Epidermal melanocyte (primary cell): Measurements from ENCODE around the gene C11orf98.
"Not testable (repeated sequence)": the region's sequence is repeated elsewhere in the genome, so short reads cannot be mapped to it uniquely, and the experiment has no call there.

Experiments
- DNase-seq: peaks from one replicate; pipeline ENCODE4 v3.0.0; 2011; ENCODE audit warnings: low spot score; ENCODE audit not compliant: insufficient read length

C11orf98 gene

DNA sequence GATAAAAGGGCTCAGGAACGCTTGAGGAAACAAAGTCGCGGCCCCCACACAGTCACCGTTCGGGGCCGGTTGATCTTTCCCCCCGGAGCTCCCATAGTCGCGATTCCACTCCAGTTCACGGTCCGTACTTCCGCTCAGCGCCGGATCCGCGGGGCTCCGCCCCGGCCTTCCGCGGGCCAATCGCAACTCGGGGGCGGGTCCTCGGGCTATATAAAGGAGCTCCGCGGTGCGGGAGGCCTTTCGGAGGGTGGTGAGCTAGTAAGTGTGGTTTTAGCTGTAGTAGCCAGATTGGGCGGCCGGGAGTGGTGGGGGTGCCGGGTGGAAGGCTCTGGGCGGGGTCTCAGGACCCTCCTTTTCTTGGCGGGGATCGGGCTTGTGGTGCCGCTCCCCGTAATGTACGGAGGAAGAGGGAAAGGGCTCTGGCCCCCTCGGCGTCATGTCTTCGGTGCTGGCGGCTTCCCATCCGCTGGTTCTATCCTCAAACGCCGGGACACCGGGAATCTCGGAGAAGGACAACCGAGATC is at the start of gene C11orf98, which contains the start of gene CSKMT:
TSS of gene C11orf98 (minus strand) at position 136 of the 524 bp plus-strand sequence. CDS start at position 95, 41 bp downstream.
TSS of gene CSKMT (plus strand) at position 238 of the 524 bp plus-strand sequence. CDS start 568 bp downstream, outside the sequence.
- peak; percentile 96 for DNase-seq

DNA sequence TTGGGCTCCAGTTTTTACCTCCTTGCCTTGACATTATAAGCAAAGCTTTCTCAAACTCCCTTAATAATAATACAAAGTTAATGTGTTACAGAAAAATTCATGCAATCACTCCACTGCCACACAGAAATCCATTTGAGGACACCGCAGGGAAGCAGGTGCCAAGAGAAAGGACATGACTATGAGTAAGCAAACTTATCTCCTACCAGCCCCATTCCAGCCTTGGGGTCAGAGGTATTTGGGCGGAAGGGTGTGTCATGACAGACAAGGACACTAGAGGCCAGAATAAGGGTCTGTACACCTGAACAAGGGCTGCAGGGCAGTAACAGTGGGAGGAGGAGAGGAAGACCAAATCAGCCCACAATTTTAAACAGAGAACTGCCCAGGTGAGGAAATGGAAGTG is 48.3 kb upstream of the C11orf98 start:
- DNase-seq, result no peak

DNA sequence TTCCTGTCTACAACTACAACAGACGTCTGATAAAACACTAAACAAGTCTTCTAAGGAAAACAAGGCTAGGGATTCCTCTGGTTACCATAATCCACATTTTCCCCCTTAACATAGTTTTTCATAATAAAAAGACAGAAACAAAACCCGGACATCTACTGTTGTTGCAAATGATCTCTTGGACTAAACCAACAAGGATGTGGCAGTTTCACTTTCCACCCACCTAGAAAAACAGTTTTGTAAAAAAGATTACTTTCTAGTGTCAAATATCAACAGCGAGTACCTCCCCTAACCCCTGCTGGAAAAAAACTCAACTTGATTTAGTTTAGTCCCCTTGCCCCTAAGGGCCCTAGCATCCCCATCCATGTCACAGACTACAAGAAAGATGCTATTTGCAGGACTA is 47.9 kb upstream of the C11orf98 start:
- no peak for DNase-seq

DNA sequence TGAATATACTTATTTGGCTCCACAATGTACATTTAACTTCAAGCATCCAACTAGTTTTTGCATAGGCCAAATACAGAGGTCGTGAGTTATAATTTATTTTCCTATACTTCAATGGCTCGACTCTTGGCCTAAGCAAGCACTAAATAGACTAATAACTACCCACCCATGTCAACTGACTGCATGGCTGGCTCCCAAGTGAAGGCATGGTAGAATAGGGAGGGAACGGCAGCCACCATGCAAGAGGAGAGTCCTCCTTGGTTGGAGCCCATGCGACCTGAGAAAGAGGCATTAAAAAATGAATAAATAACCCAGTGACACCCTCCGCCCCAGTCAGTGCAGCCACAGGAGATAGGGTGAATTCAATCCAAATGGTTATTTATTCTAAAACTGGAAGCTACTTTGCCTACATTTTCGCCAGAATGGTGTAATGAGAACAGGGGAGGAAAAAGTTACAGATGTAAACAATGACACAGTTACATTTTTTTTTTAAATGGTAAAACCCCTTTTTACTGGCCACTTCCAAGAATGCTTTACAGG is 47.3 kb upstream of the C11orf98 start:
- no peak for DNase-seq

DNA sequence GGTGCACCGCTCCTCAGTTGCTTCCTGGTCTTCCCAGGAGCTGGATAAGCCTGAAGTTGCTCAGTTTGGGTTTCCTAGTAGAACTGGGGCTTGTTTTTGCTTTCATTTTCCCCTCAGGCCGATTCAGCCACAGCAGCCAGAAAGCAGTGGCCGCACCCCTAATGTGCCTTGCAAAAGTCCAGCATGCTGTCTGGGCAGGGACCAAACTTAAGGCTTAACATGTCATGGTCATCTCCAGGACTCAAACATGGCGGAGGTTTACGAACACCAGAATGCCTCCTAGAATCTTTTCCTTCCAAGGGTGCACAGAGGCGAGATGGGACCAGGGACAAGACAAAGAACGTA is 45.0 kb upstream of the C11orf98 start:
- DNase-seq, result no peak

DNA sequence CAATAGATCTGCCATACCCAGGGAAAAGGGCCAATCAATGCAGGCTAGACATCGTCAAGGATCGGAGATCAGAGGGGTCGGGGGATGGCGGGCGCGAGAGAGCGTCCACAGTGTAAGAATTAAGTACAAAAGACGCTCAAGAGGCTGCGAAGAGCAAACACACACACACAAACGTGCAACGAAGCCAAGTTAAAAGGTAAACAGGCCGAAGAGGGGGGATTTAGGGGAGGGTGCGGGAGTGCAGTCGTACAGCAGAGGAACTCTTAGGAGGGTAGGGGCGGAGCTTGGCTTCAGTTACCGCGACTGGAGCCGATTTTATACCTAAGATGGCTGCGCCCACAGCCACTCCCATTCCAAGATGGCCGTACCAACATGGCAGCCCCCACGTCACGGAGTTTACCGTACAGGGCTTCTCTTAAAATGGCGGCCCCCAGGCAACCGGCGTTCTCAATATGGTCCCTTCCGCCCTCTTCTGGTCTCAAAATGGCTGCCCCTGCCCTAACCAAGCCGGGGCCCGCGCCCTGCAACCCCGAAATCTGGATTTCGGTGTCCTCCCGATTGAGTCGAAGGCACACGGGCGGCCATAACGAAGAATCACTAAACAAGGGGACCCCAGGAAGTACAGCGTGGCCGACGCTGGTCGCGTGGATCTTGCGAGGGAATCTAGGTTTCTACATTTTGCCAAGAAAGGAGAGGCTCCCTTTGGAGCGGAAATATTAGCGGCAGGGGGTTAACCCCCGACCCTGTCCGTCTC is 44.4 kb upstream of the C11orf98 start:
- DNase-seq, result peak; percentile 92

DNA sequence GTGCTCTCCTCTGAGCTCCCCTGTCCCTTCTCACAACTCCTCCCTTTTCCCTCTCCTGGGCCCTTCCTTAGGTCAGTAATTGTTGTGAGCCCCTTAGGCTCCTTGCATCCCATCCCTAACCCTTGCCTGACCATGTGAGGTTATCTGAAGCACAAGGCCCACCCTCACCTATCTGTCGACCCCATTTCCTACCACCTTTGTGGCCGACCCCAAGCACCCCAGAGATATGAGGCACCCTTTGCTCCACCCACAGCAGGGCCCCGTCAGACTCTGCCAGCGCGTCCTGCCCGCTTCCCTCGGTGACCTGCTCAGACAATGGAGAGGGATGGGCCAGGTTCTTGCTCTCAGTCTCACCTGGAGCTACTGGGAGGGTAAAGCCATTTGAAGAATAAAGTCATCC is 43.8 kb upstream of the C11orf98 start:
- DNase-seq, result no peak

DNA sequence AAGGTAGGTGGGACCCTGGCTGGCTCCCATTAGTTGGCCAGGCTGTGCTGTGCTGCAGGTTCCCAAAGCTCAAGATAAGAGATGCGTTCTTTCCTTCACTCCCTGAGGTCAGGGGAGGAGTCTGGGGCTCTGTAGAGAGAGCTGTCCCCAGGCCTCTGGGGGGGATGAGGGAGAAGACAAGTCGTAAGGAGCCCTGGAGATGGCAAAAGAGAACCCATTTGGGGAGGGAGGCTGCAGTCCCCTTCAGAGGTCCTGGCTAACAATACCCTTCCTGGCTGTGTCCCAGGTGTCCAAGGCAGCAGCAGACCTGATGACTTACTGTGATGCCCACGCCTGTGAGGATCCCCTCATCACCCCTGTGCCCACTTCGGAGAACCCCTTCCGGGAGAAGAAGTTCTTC is 43.4 kb upstream of the C11orf98 start:
- no peak for DNase-seq

DNA sequence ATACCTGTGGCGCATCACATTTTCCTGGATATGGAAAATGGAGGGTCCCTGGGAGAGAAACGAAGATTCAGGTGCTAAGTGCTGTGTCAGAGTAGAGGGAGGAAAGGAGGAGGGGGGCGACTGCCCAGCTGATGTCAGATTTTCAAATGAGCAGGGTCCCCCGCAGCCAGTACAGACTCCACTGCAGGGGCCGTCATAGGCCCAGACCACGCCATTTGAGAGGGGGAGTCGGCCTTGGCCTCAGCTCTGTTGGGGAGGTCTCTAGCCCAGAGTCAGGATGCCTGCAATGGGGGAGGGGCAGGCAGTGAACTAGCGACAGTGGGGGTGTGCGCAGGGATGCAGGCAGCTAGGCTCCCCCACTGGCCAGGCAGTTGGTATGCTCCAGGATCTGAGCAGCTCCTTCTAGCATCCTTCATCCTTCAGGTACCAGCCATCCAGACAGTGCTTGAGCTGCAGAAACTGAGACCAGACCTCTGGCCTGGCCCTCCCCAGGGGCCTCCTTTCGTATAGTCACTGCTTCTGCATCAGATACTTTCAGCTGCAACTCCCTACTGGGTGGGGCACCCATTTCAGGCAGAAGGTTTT is 42.4 kb upstream of the C11orf98 start, which contains the start of the genes BSCL2 and GNG3:
TSS of gene BSCL2 (minus strand) at position 148 of the 585 bp plus-strand sequence. CDS start 229 bp downstream, outside the sequence.
TSS of gene GNG3 (plus strand) at position 400 of the 585 bp plus-strand sequence. CDS start 620 bp downstream, outside the sequence.
- DNase-seq, result no peak

DNA sequence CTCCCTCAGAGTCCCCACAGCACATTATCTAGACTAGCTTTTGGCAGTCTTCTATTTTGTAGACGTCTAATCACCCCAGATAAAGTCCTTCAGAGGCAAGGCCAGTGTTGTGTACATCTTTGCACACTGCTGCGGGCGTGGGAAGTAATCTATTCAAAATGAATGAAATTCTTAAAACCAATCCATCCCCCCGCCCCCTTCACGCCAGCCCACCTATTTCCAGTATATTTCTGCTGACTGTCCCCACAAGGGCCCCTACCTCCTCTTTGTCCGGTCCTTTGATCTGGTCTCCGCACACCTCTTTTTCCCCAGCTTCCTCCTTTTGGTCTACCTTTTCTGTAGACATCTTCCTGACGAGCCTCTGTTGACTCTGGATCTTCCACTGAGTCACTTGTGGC is 41.8 kb upstream of the C11orf98 start:
- no peak for DNase-seq

DNA sequence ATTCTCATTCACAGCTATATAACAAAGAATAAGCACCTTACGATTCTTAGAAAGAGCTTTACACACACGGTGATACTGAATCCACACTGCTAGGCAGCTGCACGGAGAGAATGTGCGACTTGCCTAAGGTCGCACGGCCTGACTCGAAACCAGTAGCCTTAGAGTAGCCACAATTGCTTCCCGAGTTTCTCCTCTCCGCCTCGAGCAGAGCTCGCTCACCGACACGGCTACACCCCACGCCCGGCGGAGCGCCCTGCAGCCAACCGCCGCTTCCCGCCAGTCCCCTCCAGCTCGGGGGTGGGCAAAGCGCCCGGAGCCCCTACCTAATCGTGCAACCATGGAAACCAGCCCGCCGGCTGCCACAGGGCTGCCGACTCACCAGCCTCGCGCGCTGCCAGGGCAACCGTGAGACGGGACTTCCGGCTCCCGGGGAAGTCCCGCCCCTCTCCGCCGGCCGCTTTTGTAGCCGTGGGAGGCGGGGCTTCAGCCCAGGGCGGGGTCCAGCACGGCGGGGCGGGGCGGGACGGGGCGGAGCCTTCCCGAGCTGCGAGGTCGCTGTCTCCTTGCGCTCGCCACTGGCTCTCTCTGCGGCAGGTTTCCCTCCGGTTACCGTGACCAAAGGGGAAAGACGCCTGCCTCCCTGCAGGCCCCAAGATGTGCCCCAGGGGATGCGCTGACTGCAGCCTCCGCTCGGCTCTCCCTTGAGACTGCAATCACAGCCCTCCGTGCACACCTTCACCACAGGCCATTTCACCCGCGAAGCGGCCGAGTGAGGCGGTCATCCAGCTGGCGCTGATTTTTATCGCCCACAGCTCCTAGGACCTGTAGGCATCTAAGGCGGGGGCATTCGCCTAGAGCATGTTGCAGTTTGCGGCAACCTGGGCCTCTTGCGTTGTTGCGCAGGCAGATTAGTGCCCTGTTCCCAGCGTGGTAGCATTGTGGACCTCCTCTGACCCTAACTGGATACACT is 41.2 kb upstream of the C11orf98 start:
- peak; percentile 79 for DNase-seq

DNA sequence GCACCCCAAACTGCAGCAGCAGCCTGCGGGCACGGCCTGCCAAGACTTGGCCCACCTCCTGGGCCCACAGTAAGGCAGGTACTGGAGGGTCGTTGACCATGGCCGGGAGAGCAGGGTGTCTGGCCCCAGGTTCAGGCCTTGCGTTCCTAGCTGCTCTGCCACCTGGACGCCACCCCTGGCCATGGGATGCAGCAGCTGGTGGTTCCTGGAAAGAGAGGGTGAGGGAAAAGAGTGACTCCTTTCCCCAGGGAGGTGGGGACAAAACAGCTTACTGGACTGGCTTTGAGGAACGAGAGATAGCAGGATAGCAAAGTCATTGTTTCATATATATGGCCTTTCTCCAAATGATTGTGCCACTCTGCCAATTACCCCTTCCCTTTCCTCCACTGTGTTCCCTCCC is 40.4 kb upstream of the C11orf98 start:
- no peak for DNase-seq

DNA sequence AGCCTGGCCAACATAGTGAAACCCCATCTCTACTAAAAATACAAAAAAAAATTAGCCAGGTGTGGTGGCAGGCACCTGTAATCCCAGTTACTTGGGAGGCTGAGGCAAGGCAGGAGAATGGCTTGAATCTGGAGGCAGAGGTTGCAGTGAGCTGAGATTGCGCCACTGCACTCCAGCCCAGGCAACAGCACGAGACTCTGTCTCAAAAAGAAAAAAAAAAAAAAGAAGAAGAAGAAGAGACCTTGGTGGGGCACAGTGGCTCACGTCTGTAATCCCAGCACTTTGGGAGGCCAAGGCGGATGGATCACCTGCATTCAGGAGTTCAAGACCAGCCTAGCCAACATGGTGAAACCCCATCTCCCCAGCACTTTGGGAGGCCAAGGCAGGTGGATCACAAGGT is 38.9 kb upstream of the C11orf98 start:
- not testable (repeated sequence) for DNase-seq

DNA sequence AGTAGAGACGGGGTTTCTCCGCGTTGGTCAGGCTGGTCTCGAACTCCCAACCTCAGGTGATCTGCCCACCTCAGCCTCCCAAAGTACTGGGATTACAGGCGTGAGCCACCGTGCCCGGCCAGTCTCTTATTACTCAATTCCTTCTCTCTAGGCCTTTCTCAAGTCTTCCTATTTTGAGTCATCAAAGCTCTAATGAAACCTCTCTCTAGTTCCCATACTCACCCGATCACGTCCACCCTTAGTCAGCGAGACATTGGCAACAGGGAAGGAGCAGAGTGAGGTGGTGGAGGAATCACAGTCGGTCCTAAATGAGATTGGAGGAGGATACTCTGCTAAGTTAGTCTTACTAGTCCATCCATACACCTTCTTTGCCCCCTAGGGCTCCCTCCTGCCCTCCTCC is 37.2 kb upstream of the C11orf98 start:
- DNase-seq, result no peak

DNA sequence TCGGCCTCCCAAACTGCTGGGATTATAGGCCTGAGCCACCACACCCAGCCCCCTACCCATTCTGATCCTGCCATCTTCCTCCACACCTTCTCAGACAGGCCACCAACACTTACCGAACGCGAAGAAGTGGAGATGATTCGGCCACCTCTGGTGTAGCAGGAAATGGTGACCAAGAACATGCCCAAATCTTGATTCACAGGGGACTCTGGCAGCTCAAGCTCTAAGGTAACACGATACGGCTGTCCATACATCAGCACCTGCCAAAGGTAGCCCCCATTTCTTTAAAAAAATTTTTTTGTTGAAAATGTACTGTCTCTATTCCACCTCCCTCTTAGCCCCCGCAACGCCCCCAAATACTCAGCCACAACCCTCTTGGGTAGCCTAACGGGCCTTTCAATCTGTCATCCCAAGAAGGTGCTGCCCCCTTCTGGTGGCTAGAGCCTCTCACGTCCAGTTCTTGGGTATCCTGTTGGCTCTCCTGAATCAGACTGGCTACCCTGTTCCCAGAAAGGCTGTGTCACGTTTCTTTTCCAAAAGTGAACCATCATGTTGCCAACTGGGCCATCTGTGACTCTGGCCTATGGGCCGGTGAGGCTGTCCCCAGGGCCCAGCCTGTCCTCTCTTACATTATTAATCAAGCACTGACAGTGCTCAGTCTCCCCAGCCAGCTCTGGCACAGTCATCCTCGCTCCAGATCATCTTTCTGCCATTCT is 29.6 kb upstream of the C11orf98 start:
- DNase-seq, result peak; percentile 69

DNA sequence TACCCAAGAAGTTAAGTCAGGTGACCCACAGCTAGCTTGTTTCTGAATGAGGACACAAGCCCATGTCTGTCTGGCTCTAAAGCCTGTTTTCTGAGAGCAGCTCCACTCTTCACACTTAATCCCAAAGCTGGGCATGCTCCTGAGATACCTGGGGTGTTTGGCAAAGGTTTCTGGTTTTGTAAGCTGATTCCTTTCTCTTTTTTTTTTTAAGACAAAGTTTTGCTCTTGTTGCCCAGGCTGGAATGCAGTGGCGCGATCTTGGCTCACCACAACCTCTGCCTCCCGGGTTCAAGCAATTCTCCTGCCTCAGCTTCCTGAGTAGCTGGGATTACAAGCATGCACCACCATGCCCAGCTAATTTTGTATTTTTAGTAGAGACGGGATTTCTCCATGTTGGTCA is 28.6 kb upstream of the C11orf98 start:
- DNase-seq, result not testable (repeated sequence)

DNA sequence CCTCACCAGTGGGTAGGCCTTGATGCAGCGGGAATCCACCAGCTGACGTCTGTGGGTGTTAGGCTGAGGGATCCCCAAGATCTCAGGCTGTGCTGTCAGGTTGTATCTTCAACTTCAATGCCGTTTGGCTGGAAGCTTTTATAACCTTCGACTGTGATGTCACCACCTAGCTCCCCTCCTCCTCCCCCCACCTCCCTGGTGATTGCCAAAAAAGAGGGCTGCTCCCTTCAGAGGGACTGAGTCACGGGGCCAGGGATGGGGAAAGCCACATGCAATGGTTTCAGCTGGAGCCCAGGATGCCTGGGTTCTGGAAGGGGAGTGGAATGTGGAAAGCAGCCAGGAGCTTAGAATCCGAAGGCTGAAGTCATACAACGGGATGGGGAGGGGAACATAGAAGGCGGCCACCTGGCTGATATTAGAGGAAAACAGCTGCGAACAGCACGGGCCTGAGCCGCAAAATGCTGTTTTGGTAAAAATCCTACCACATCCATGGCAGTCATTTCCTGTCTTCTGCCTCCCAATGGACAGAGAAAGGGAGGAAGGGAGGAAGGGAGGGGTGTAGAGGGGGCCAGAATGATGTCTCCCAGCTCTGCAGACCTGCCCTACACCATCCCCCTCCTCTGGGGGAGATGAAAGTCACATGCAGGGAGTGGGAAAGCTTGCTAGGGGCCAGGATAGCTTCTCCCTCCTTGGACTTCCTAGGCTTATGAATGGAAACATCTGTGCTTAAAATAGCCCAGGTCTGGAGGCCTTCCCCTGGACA is 24.6 kb upstream of the C11orf98 start, which contains the start of gene LRRN4CL:
TSS of gene LRRN4CL (minus strand) at position 110 of the 763 bp plus-strand sequence. CDS start 1,022 bp downstream, outside the sequence.
- peak; percentile 97 for DNase-seq

DNA sequence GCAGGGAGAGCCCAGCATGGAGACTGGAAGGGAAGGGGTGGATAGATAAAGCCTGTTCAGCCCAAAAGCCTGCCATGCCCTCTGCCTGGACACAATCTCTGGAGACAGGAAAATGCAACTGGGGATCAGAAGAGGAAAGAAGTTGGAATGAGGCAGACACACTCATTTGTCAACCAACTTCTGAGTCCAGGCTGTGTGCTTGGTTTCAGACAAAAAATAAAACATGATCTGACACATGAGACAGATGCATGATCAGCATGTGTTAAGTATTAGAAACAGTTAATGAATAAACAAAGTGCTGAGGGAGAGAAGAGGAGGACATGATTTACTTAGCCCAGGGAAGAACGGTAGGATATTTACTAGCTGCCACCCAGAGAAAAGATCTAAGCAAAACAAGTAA is 23.5 kb upstream of the C11orf98 start:
- no peak for DNase-seq
